HCT116 (cell line): ENCODE measurements around the gene SNX2. TPM values are rescaled to one million over a fixed set of nuclear protein-coding genes. Genes with fewer than 3 reads are reported as not detected.

Experiments used
- ATAC-seq: fragments of 200-7000 bp; cut with Tn5 transposase; 2 replicates; pipeline ENCODE4 v1.9.1; 2020; ENCODE audit warnings: mild to moderate bottlenecking, moderate library complexity
- BruUV-seq: library from RNA; stranded (reverse); fragments of 400-500 nt; replicated peaks from 2 replicates; lab custom pipeline; 2021; lab: Mats Ljungman, UMichigan
- CTCF ChIA-PET: fragments of 300-600 bp; sonication (Branson Sonifier 250); formaldehyde crosslinking; loops from one replicate; lab custom pipeline; 2021; ENCODE audit warnings: antibody characterized with exemption; lab: Charles Lee
- POLR2A ChIA-PET: fragments of 300-600, 350-600 bp; sonication (Branson Sonifier 250); formaldehyde crosslinking; loops from one replicate; lab custom pipeline; 2021; ENCODE audit warnings: antibody characterized with exemption; lab: Charles Lee
- RAD21 ChIA-PET, 2 experiments: fragments of 300-600 bp; sonication (Branson Sonifier 250); formaldehyde crosslinking; loops; one replicate each; lab custom pipeline; 2023; ENCODE audit warnings: low total read pairs in 2 of 2; ENCODE audit not compliant: uncharacterized antibody in 2 of 2, unreplicated experiment in 2 of 2, low non-redundant PET in 1 of 2; lab: Charles Lee
- DNase-seq: peaks from one replicate; pipeline ENCODE4 v3.0.0-alpha.2; 2010; ENCODE audit warnings: low read depth, low spot score
- H2AFZ ChIP-seq: fragments of 200-600 bp; shearing (Covaris generic), sonication (generic); 2 replicates; pipeline ENCODE4 v1.6.1; 2017; ENCODE audit warnings: low read depth, mixed run types, mixed read lengths, antibody characterized with exemption, low read length; ENCODE audit not compliant: poor library complexity, severe bottlenecking
- H3K27ac ChIP-seq: 2 replicates; pipeline ENCODE4 v1.5.1; 2012; ENCODE audit warnings: low read depth, low read length
- H3K27me3 ChIP-seq: fragments of 200-600 bp; sonication (generic); 2 replicates; pipeline ENCODE4 v1.6.1; 2016; ENCODE audit warnings: mixed run types, low read length, mixed read lengths; ENCODE audit not compliant: insufficient read depth
- H3K36me3 ChIP-seq, 2 experiments: fragments of 200-500 bp in 1 of 2; fragments of 200-600 bp in 1 of 2; sonication (Bioruptor generic) in 1 of 2; sonication (generic) in 1 of 2; 2 replicates each; pipeline versions ENCODE4 v1.5.1 to v1.6.1; 2014 to 2016; ENCODE audit warnings: low read length in 2 of 2, inconsistent platforms in 1 of 2, mixed read lengths in 1 of 2, mixed run types in 1 of 2; ENCODE audit not compliant: insufficient read depth in 2 of 2, control insufficient read depth in 1 of 2
- H3K4me1 ChIP-seq, 2 experiments: fragments of 200-600 bp in 1 of 2; sonication (generic) in 1 of 2; 2 replicates each; pipeline versions ENCODE4 v1.5.1 to v1.6.1; 2012 to 2017; ENCODE audit warnings: low read length in 2 of 2, inconsistent platforms in 1 of 2, mild to moderate bottlenecking in 1 of 2, mixed read lengths in 1 of 2, mixed run types in 1 of 2, moderate library complexity in 1 of 2; ENCODE audit not compliant: insufficient read depth in 2 of 2, control insufficient read depth in 1 of 2
- H3K4me2 ChIP-seq: fragments of 200-600 bp; sonication (generic); 2 replicates; pipeline ENCODE4 v1.6.1; 2017; ENCODE audit warnings: mixed run types, low read length, mixed read lengths
- H3K4me3 ChIP-seq, 2 experiments: fragments of 200-600 bp in 1 of 2; sonication (generic) in 1 of 2; replicated peaks in 1 of 2; 2 replicates each; pipeline ENCODE4 v1.5.1; 2011 to 2016; ENCODE audit warnings: low read length in 2 of 2, control low read depth in 1 of 2, low read depth in 1 of 2, mild to moderate bottlenecking in 1 of 2, mixed read lengths in 1 of 2, mixed run types in 1 of 2
- H3K79me2 ChIP-seq: fragments of 200-600 bp; sonication (generic); 2 replicates; pipeline ENCODE4 v1.6.1; 2017; ENCODE audit warnings: mild to moderate bottlenecking, mixed run types, low read length, moderate library complexity, mixed read lengths; ENCODE audit not compliant: insufficient read depth
- H3K9ac ChIP-seq: fragments of 200-600 bp; sonication (generic); 2 replicates; pipeline ENCODE4 v1.6.1; 2016; ENCODE audit warnings: low read length, mixed read lengths
- H3K9me2 ChIP-seq: fragments of 200-600 bp; sonication (generic), shearing (Covaris generic); 2 replicates; pipeline ENCODE4 v1.6.1; 2017; ENCODE audit warnings: mixed run types, mild to moderate bottlenecking, moderate library complexity; ENCODE audit not compliant: insufficient read depth
- H3K9me3 ChIP-seq, 2 experiments: fragments of 200-500 bp in 1 of 2; fragments of 200-600 bp in 1 of 2; sonication (Bioruptor generic) in 1 of 2; sonication (generic) in 1 of 2; 2 replicates each; pipeline ENCODE4 v1.6.1; 2014 to 2017; ENCODE audit warnings: low read length in 2 of 2, mixed read lengths in 2 of 2, inconsistent platforms in 1 of 2, low read depth in 1 of 2, mild to moderate bottlenecking in 1 of 2, mixed run types in 1 of 2, moderate library complexity in 1 of 2; ENCODE audit not compliant: control insufficient read depth in 1 of 2, insufficient read depth in 1 of 2
- H4K20me1 ChIP-seq: fragments of 200-600 bp; sonication (generic), shearing (Covaris generic); 2 replicates; pipeline ENCODE4 v1.6.1; 2017; ENCODE audit warnings: mixed run types, mild to moderate bottlenecking, moderate library complexity; ENCODE audit not compliant: insufficient read depth
- CEBPB ChIP-seq: IDR thresholded peaks from 2 replicates; pipeline ENCODE4 v1.6.1; 2012; ENCODE audit warnings: low read depth
- EZH2 ChIP-seq: fragments of 200-600 bp; sonication (generic); IDR thresholded peaks from 2 replicates; pipeline ENCODE4 v1.6.1; 2017; ENCODE audit warnings: antibody characterized with exemption, mixed run types
- FOSL1 ChIP-seq: IDR thresholded peaks from 2 replicates; pipeline ENCODE4 v1.6.1; 2012; ENCODE audit warnings: low read depth
- POLR2A ChIP-seq: IDR thresholded peaks from 2 replicates; pipeline ENCODE4 v1.7.0; 2011; ENCODE audit warnings: borderline replicate concordance; ENCODE audit not compliant: insufficient read depth, insufficient read length; ENCODE audit errors: extremely low read depth
- POLR2AphosphoS5 ChIP-seq: IDR thresholded peaks from 2 replicates; pipeline ENCODE4 v1.6.1; 2011; ENCODE audit warnings: mild to moderate bottlenecking, low read depth, low read length, moderate library complexity
- RAD21 ChIP-seq: IDR thresholded peaks from 2 replicates; pipeline ENCODE4 v1.6.1; 2012; ENCODE audit warnings: low read depth, mild to moderate bottlenecking
- REST ChIP-seq: IDR thresholded peaks from 2 replicates; pipeline ENCODE4 v1.6.1; 2012; ENCODE audit warnings: low read depth
- SIN3A ChIP-seq: IDR thresholded peaks from 2 replicates; pipeline ENCODE4 v1.6.1; 2012; ENCODE audit warnings: low read depth
- SP1 ChIP-seq: IDR thresholded peaks from 2 replicates; pipeline ENCODE4 v1.6.1; 2012; ENCODE audit warnings: low read depth
- SRF ChIP-seq: IDR thresholded peaks from 2 replicates; pipeline ENCODE4 v1.6.1; 2012; ENCODE audit warnings: low read depth
- YY1 ChIP-seq: IDR thresholded peaks from 2 replicates; pipeline ENCODE4 v1.6.1; 2011; ENCODE audit warnings: low read length, low read depth, moderate library complexity, mild to moderate bottlenecking; ENCODE audit not compliant: insufficient replicate concordance; ENCODE audit errors: extremely low read depth
- ZBTB33 ChIP-seq: IDR thresholded peaks from 2 replicates; pipeline ENCODE4 v1.6.1; 2011; ENCODE audit warnings: mild to moderate bottlenecking, low read length, moderate library complexity; ENCODE audit not compliant: insufficient replicate concordance; ENCODE audit errors: extremely low read depth
- ZFX ChIP-seq: fragments of 450-650 bp; IDR thresholded peaks from 2 replicates; pipeline ENCODE4 v1.6.1; 2017
- intact Hi-C: fragments of 100-400 bp; cut with micrococcal nuclease; formaldehyde crosslinking; loops from 2 replicates; pipeline ENCODE4 v1.10.0; 2022
- total RNA-seq: library from RNA; stranded (reverse); gene quantifications from one replicate; pipeline ENCODE4 v1.2.1, GENCODE V29; 2021; ENCODE audit not compliant: unreplicated experiment

The SNX2 gene
- total RNA-seq, 1 experiment from 2014 or later: 57.7 TPM

- DNase-seq (no peak), ATAC-seq (no peak)
- Histone ChIP-seq H2AFZ (no peak overlapping the region), H3K27me3 (no peaks in the 10 kb centered on the region), H3K9me2 (no peaks in the 10 kb centered on the region), H3K36me3 (peaks cover 0 to 11% of the 10 kb centered on the region in 2 experiments; a peak in 2 of 4 replicates), H4K20me1 (no peaks in the 10 kb centered on the region), H3K79me2 (no peaks in the 10 kb centered on the region), H3K4me3 (no peak overlapping the region), H3K4me1 (no peaks in the 10 kb centered on the region), H3K9ac (no peak overlapping the region), H3K27ac (no peak overlapping the region), H3K9me3 (no peaks in the 10 kb centered on the region), H3K4me2 (no peak overlapping the region)
- no peak for TF ChIP-seq CEBPB
- no peak for TF ChIP-seq EZH2
- no peak for TF ChIP-seq YY1
- no peak for TF ChIP-seq ZBTB33
- no peak for TF ChIP-seq FOSL1
- no peak for TF ChIP-seq REST
- TF ChIP-seq SRF: no peak
- no peak for TF ChIP-seq POLR2A
- no peak for TF ChIP-seq SP1
- TF ChIP-seq POLR2AphosphoS5: no peak
- TF ChIP-seq ZFX: no peak
- TF ChIP-seq RAD21: no peak
- TF ChIP-seq SIN3A: no peak
- CTCF ChIA-PET: no interaction called here
- intact Hi-C loops: no loop called here
- POLR2A ChIA-PET: interaction anchor here (0.6 kb wide), 1 partner anchor 399 kb away, joined by 3 read pairs; no protein-coding TSS in a partner anchor
- RAD21 ChIA-PET: no interaction called here
- BruUV-seq: no TSS peak
Observed at GRCh38 chr5:122831984-122832383, 57.1 kb downstream of the SNX2 start.
